ENCODE results near the gene TTC9B.
"Not testable (repeated sequence)": the region's sequence is repeated elsewhere in the genome, so short reads cannot be mapped to it uniquely, and the experiment has no call there.

The TTC9B gene

GRCh38 chr19:40231544-40232424, 13.6 kb upstream of the TTC9B start:
- no peak for DNase-seq

- no peak for DNase-seq
These were observed 12.9 kb upstream of the TTC9B start for GRCh38 chr19:40231057-40231456.

GRCh38 chr19:40229926-40230417, 11.8 kb upstream of the TTC9B start:
- no peak for DNase-seq

- no peak for DNase-seq
These were observed 11.3 kb upstream of the TTC9B start for GRCh38 chr19:40229484-40229883.

DNA sequence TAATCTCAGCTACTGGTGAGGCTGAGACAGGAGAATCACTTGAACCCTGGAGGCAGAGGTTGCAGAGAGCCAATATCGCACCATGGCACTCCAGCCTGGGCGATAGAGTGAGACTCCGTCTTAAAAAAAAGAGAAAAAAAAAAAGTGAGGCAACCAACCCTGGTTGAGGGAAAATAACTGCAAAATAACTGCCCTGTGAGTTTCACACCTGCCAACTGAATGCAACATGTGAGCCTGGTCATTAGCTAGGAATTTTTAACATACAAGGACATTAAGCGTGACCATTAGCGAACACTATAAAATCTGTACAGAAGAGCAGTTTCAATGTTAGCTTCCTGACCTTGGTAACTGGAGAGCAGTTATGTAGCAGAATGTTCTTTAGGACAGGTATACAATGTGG, 10.7 kb upstream of the TTC9B start:
- no peak for DNase-seq

DNA sequence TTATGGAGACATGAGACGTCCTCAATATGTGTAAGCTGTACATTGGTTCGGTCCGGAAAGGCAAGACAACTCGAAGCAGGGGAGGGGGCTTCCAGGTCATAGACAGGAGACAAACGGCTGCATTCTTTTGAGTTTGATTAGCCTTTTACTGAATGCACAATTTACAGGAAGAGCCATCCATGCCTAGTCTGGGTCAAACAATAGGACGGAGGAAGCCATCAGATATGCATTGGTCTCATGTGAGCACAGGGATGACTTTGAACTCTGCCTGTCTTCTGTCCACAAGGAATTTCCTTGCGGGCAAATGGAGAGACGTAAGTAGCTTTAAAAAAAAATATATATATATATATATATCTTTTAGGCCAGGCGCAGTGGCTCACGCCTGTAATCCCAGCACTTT, 10.2 kb upstream of the TTC9B start:
- DNase-seq, result no peak

- no peak for DNase-seq
These were observed 7.5 kb upstream of the TTC9B start for GRCh38 chr19:40225440-40226305.

- no peak for DNase-seq
These were observed 6.4 kb upstream of the TTC9B start for GRCh38 chr19:40224342-40225150.

DNA sequence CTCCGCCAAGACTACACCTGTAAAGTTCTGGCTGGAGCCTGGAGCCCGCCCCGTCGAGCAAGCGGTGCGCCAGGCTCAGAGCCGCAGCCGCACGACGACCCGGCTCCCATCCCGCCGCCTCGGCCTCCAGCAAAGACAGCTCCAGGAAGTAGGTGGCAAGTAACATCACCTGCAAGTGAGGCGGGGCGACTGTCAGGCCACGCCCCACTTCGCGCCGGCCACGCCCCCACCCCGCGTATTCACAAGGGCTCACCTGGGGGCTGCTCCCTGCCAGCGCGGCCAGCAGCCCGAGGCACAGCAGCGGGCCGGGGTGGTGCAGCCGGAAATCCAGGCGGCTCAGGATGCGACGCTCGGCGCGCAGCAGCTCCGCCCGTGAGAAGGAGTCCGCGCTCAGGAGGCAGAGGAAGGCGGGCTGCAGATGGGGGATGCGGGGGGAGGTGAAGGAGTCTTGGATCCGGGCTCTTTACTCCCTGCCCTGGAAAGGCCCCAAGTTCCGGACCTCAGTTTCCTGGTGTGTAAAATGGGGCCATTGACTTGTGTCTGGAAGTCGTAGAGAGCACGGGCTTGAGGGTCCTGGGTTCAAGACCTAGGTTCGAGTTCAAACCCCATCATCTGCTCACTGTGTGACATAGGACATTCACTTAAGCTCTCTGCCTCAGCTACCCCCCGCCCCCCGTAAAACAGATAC, 5.1 kb upstream of the TTC9B start:
- DNase-seq, result no peak

- peak; percentile 86 for DNase-seq
These were observed 3.9 kb upstream of the TTC9B start for GRCh38 chr19:40221858-40222619.

GRCh38 chr19:40220674-40221073, 2.5 kb upstream of the TTC9B start:
- no peak for DNase-seq

DNA sequence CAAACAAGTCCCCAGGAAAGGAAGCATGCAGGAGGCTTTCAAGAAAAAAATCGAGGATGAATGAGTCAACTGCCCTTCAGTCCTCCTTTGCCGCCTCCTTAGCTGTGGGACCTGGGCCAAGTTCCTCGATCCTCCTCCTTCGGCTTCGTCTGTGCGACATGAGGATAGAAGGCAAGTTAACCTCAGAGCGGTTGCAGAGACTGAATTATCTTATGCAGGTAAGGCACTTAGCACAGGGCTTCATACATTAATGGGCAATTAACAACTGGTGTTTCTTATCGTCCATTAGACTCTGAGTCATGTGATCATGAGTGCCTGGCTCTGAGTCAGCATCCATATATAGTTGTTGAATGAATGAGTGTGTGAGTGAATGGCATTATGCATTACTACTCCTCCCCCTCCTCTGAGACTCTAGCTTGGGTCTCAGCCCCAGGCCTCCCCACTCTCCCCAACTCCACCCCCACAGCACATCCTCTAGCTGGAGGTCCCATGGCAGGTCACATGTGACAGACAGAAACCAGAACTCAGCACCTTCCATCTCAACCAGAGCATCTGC, 1.6 kb upstream of the TTC9B start:
- peak; percentile 1 for DNase-seq

DNA sequence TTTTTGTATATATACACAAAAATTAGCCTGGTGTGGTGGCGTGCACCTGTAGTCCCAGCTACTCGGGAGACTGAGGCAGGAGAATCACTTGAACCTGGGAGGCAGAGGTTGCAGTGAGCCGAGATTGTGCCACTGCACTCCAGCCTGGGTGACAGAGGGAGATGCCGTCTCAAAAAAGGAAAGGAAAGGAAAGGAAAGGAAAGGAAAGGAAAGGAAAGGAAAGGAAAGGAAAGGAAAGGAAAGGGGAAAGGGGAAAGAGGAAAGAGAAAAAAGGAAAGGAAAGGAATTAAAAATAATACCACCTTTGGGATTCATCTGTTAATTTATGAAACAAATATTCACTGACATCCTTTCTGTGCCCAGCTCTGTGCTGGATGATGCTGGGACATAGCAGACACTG, 845 bp upstream of the TTC9B start:
- not testable (repeated sequence) for DNase-seq

DNA sequence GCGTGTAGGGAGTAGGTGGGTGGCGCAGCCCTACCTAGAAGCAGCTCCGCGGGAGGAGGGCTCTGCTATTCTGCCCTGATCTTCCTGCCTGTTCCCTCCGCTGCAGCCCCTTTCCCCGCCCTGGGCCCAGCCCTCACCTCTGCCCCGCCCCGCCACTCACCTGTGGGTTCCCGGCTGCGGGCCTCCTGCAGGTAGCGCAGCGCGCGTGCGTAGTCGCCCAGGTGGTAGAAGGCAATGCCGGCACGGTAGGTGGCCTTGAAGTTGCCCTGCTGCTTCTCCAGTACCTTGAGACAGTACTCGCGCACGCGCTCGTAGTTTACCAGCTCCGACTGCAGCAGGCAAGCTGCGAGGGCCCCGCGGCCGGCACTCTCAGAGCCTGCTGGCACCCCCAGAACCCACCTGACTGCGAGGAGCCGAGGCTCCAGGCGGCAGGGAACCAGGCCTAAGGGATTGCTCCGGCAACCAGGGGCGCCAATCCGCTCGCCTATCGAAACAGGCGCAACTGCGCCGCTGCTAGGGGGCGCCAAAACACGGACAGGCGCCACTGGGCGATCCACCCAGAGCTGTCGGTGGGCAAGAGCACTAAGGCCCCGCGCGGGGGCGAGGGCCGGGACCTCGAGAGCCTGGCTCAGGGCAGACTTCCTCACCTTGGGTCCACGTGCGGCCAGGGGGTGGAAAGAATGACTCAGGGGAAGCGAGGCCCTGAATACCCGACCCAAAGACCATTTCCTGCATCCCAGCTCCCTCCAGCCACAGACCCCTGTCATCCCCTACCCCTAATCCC, 965 bp downstream of the TTC9B start:
- DNase-seq, result no peak

- DNase-seq, result no peak
These were observed 1.5 kb downstream of the TTC9B start for GRCh38 chr19:40216777-40217026.

- no peak for DNase-seq
These were observed 2.0 kb downstream of the TTC9B start for GRCh38 chr19:40216013-40216776.

- no peak for DNase-seq
These were observed 3.2 kb downstream of the TTC9B start for GRCh38 chr19:40214936-40215335.

DNA sequence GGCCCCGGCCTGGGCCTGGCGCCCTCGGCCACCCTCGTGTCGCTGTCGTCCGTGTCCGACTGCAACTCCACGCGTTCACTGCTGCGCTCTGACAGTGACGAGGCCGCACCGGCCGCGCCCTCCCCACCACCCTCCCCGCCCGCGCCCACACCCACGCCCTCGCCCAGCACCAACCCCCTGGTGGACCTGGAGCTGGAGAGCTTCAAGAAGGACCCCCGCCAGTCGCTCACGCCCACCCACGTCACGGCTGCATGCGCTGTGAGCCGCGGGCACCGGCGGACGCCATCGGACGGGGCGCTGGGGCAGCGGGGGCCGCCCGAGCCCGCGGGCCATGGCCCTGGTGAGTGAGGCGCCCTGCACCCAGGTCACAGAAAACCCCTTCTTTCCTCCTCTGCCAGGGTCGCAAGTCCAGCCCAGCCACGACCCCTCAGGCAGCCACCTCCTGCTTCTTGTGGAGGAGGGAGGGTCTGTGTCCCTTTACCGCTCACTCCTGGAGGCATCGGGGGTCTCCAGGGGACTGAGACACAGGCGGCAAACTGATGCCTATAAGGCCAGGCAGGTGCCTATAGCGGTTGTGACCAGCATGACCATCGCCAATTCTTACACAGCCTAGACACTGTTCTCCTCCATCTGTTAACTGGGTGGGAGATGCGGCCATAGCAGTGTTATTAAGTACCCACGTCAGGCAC, 4.2 kb downstream of the TTC9B start:
- no peak for DNase-seq

DNA sequence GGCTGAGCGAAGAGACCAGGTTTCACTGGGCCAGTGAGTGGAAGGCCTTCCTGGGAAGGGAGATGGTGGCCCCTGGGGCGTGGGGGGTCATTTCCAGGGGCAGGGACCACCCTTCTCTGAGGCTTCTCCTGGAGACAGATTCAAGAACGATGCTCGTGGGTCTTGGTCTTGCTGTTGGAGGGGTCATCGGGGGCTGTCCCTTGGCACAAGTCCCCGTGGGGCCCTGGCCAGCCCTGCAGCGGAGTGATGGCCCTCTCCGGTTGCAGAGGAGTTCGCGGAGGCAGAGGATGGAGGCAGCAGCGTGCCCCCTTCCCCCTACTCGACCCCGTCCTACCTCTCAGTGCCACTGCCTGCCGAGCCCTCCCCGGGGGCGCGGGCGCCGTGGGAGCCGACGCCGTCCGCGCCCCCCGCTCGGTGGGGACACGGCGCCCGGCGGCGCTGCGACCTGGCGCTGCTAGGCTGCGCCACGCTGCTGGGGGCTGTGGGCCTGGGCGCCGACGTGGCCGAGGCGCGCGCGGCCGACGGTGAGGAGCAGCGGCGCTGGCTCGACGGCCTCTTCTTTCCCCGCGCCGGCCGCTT, 4.8 kb downstream of the TTC9B start:
- no peak for DNase-seq

Measured in NCI-H446 treated with DMSO at 0.1 percent for 48 hours (cell line).